H1 (cell line): Measurements from ENCODE around the gene TRAP1. TPM values are rescaled to one million over a fixed set of nuclear protein-coding genes. Genes with fewer than 3 reads are reported as not detected.

Experiments used
- CTCF ChIA-PET: fragments of 300-600 bp; sonication (Branson Sonifier 250); formaldehyde crosslinking; loops from one replicate; lab custom pipeline; 2021; ENCODE audit not compliant: partially characterized antibody; lab: Charles Lee
- POLR2A ChIA-PET: fragments of 300-600 bp; sonication (Branson Sonifier 250); formaldehyde crosslinking; loops from one replicate; lab custom pipeline; 2021; ENCODE audit warnings: inconsistent platforms; ENCODE audit not compliant: partially characterized antibody; lab: Charles Lee
- DNase-seq, 2 experiments: peaks; one replicate each; pipeline versions ENCODE4 v3.0.0 to v3.0.0-alpha.2; 2010 to 2022; ENCODE audit warnings: low spot score in 2 of 2, low read depth in 1 of 2, mixed read lengths in 1 of 2
- FAIRE-seq: peaks from 2 replicates; lab custom pipeline; 2011; peaks lifted over from hg19 to GRCh38; lab: Jason Lieb, UNC
- H2AFZ ChIP-seq: 2 replicates; pipeline ENCODE4 v1.8.1; 2012; ENCODE audit warnings: low read length, inconsistent platforms
- H2AK5ac ChIP-seq: 2 replicates; pipeline ENCODE4 v1.6.1; 2013; ENCODE audit warnings: low read depth, low read length
- H2BK120ac ChIP-seq: replicated peaks from 2 replicates; pipeline ENCODE3; 2013; ENCODE audit warnings: low read depth, low read length, inconsistent platforms
- H2BK12ac ChIP-seq: 2 replicates; pipeline ENCODE4 v1.6.1; 2013; ENCODE audit warnings: low read depth, low read length
- H2BK15ac ChIP-seq: 2 replicates; pipeline ENCODE4 v1.6.1; 2013; ENCODE audit warnings: low read length
- H2BK20ac ChIP-seq: 2 replicates; pipeline ENCODE4 v1.6.1; 2013; ENCODE audit warnings: low read length
- H2BK5ac ChIP-seq: 2 replicates; pipeline ENCODE4 v1.6.1; 2013; ENCODE audit warnings: low read depth, low read length
- H3K14ac ChIP-seq: 2 replicates; pipeline ENCODE4 v1.6.1; 2013; ENCODE audit warnings: inconsistent platforms; ENCODE audit not compliant: insufficient read length
- H3K18ac ChIP-seq: 2 replicates; pipeline ENCODE4 v1.6.1; 2013; ENCODE audit warnings: low read length; ENCODE audit errors: extremely low read depth
- H3K23ac ChIP-seq: 2 replicates; pipeline ENCODE4 v1.6.1; 2013; ENCODE audit warnings: inconsistent platforms; ENCODE audit not compliant: insufficient read length
- H3K23me2 ChIP-seq: 2 replicates; pipeline ENCODE4 v1.6.1; 2013; ENCODE audit warnings: low read depth, low read length
- H3K27ac ChIP-seq: 2 replicates; pipeline ENCODE4 v1.6.1; 2011; ENCODE audit warnings: low read depth, low read length, inconsistent platforms
- H3K27me3 ChIP-seq, 4 experiments: replicated peaks in 1 of 4; 1 replicate in 1 of 4; 2 replicates in 3 of 4; pipeline versions ENCODE4 v1.6.1 to v1.8.1; 2011 to 2013; ENCODE audit warnings: low read length in 3 of 4, mild to moderate bottlenecking in 3 of 4, inconsistent platforms in 2 of 4, mixed read lengths in 2 of 4, moderate library complexity in 1 of 4; ENCODE audit not compliant: control insufficient read depth in 3 of 4, insufficient read depth in 3 of 4; ENCODE audit errors: extremely low read depth in 1 of 4
- H3K36me3 ChIP-seq, 4 experiments: 2 replicates each; pipeline versions ENCODE4 v1.6.1 to v1.8.1; 2011 to 2013; ENCODE audit warnings: mild to moderate bottlenecking in 4 of 4, low read length in 3 of 4, moderate library complexity in 2 of 4, control low read depth in 1 of 4, inconsistent platforms in 1 of 4; ENCODE audit not compliant: insufficient read depth in 4 of 4, control insufficient read depth in 2 of 4
- H3K4ac ChIP-seq: replicated peaks from 2 replicates; pipeline ENCODE3; 2013; ENCODE audit warnings: low read length, low read depth, mixed read lengths, inconsistent platforms; ENCODE audit not compliant: insufficient read length
- H3K4me1 ChIP-seq, 4 experiments: replicated peaks in 1 of 4; 1 replicate in 1 of 4; 2 replicates in 3 of 4; pipeline versions ENCODE4 v1.6.1 to v1.8.1; 2011 to 2013; ENCODE audit warnings: low read length in 3 of 4, inconsistent platforms in 2 of 4, mixed read lengths in 1 of 4; ENCODE audit not compliant: insufficient read depth in 4 of 4, control insufficient read depth in 3 of 4
- H3K4me2 ChIP-seq, 2 experiments: 2 replicates each; pipeline versions ENCODE4 v1.6.1 to v1.8.1; 2011 to 2013; ENCODE audit warnings: low read depth in 2 of 2, low read length in 2 of 2, control low read depth in 1 of 2, inconsistent platforms in 1 of 2, mild to moderate bottlenecking in 1 of 2; ENCODE audit not compliant: insufficient read depth in 1 of 2
- H3K4me3 ChIP-seq, 4 experiments: fragments of 200-600, 300-600 bp in 1 of 4; sonication (generic), shearing (Covaris generic), sonication (Bioruptor Twin) in 1 of 4; 2 replicates each; pipeline versions ENCODE4 v1.5.1 to v1.8.1; 2011 to 2016; ENCODE audit warnings: low read length in 4 of 4, low read depth in 3 of 4, control low read depth in 2 of 4, inconsistent platforms in 2 of 4, mild to moderate bottlenecking in 2 of 4, mixed read lengths in 1 of 4, moderate library complexity in 1 of 4; ENCODE audit not compliant: insufficient read depth in 2 of 4; ENCODE audit errors: extremely low read depth in 1 of 4
- H3K56ac ChIP-seq: replicated peaks from 2 replicates; pipeline ENCODE3; 2013; ENCODE audit warnings: low read depth, mild to moderate bottlenecking, mixed read lengths, low read length, inconsistent platforms; ENCODE audit not compliant: insufficient read length
- H3K79me1 ChIP-seq: 2 replicates; pipeline ENCODE4 v1.6.1; 2013; ENCODE audit warnings: low read depth, low read length, control low read depth
- H3K79me2 ChIP-seq, 2 experiments: 2 replicates each; pipeline versions ENCODE4 v1.6.1 to v1.8.1; 2012 to 2013; ENCODE audit warnings: low read length in 2 of 2, mild to moderate bottlenecking in 2 of 2, inconsistent platforms in 1 of 2; ENCODE audit not compliant: insufficient read depth in 2 of 2, control insufficient read depth in 1 of 2
- H3K9ac ChIP-seq, 4 experiments: replicated peaks in 1 of 4; 1 replicate in 1 of 4; 2 replicates in 3 of 4; pipeline versions ENCODE4 v1.6.1 to v1.8.1; 2011 to 2013; ENCODE audit warnings: low read depth in 3 of 4, low read length in 3 of 4, control low read depth in 2 of 4, mild to moderate bottlenecking in 2 of 4, moderate library complexity in 2 of 4, inconsistent platforms in 1 of 4; ENCODE audit errors: extremely low read depth in 1 of 4
- H3K9me3 ChIP-seq, 2 experiments: 2 replicates each; pipeline versions ENCODE4 v1.6.1 to v1.8.1; 2012 to 2013; ENCODE audit warnings: mild to moderate bottlenecking in 2 of 2, moderate library complexity in 2 of 2, control low read depth in 1 of 2, inconsistent platforms in 1 of 2, low read depth in 1 of 2, low read length in 1 of 2, mixed read lengths in 1 of 2; ENCODE audit not compliant: insufficient read depth in 2 of 2
- H4K20me1 ChIP-seq, 2 experiments: replicated peaks in 1 of 2; 2 replicates each; pipeline versions ENCODE3 to v1.8.1; 2011 to 2013; ENCODE audit warnings: inconsistent platforms in 2 of 2, low read length in 2 of 2, mild to moderate bottlenecking in 1 of 2; ENCODE audit not compliant: insufficient read depth in 2 of 2, control insufficient read depth in 1 of 2
- H4K5ac ChIP-seq: 2 replicates; pipeline ENCODE4 v1.6.1; 2013; ENCODE audit warnings: low read length, low read depth, mixed read lengths, inconsistent platforms; ENCODE audit not compliant: insufficient read length
- H4K8ac ChIP-seq: 2 replicates; pipeline ENCODE4 v1.8.0; 2013; ENCODE audit warnings: mild to moderate bottlenecking, moderate library complexity, low read length, inconsistent platforms; ENCODE audit not compliant: insufficient read depth; ENCODE audit errors: extremely low read depth
- H4K91ac ChIP-seq: replicated peaks from 2 replicates; pipeline ENCODE3; 2013; ENCODE audit warnings: low read length, mixed read lengths, inconsistent platforms; ENCODE audit not compliant: insufficient read length
- CREB1 ChIP-seq: IDR thresholded peaks from 2 replicates; pipeline ENCODE4 v1.6.1; 2012; ENCODE audit warnings: inconsistent platforms
- FOSL1 ChIP-seq: IDR thresholded peaks from 2 replicates; pipeline ENCODE4 v1.6.1; 2011; ENCODE audit warnings: mild to moderate bottlenecking, low read depth, low read length, moderate library complexity; ENCODE audit not compliant: insufficient read depth
- HDAC2 ChIP-seq, 2 experiments: fragments of 300-600 bp in 1 of 2; sonication (generic) in 1 of 2; IDR thresholded peaks; 2 replicates each; pipeline ENCODE4 v1.6.1; 2011 to 2012; ENCODE audit warnings: low read depth in 2 of 2, low read length in 2 of 2, mild to moderate bottlenecking in 2 of 2, moderate library complexity in 2 of 2, borderline replicate concordance in 1 of 2, inconsistent platforms in 1 of 2
- JUND ChIP-seq: IDR thresholded peaks from 2 replicates; pipeline ENCODE4 v1.6.1; 2011; ENCODE audit warnings: mild to moderate bottlenecking, improper control_type of control experiment, low read length
- WGBS, 2 experiments: shearing (Covaris generic) in 1 of 2; methylation state at CpG; one replicate each; pipeline versions ENCODE4 v1.1.6 to v1.1.7; 2013 to 2015; ENCODE audit warnings: low lambda C conversion rate in 2 of 2, mixed read lengths in 2 of 2, inconsistent platforms in 1 of 2, low coverage in 1 of 2, missing lambda C conversion rate in 1 of 2; ENCODE audit not compliant: insufficient replicate concordance in 2 of 2, insufficient coverage in 1 of 2, insufficient read length in 1 of 2; ENCODE audit errors: extremely low coverage in 1 of 2, missing lambda C conversion rate in 1 of 2; 5-methylcytosine and 5-hydroxymethylcytosine counted together
- polyA plus RNA-seq, 7 experiments: library from polyadenylated mRNA; depleted of rRNA in 3 of 7; stranded (reverse) in 5 of 7; unstranded in 2 of 7; fragments of >200 nt in 5 of 7; fragments of 200-250 nt in 2 of 7; gene quantifications; 1 replicate in 5 of 7; 2 replicates in 1 of 7; 4 replicates in 1 of 7; pipeline versions ENCODE4 v1.2.1 to v1.2.3, GENCODE V29; 2011 to 2013; ENCODE audit warnings: missing spikeins in 2 of 7, mixed read lengths in 2 of 7
- total RNA-seq: library from RNA; stranded (reverse); fragmentation: NEBNext Ultra II Directional; extraction: Animal tissue kit (Norgen Biotek cat#: 25700); gene quantifications from 2 replicates; pipeline ENCODE4 v1.2.1, GENCODE V29; 2021

The TRAP1 gene
- total and polyA plus RNA-seq, 2 of the 8 experiments (the other 6 are each of a cell fraction or from before 2014, with no cell fraction given), result 215 to 283 TPM

DNA sequence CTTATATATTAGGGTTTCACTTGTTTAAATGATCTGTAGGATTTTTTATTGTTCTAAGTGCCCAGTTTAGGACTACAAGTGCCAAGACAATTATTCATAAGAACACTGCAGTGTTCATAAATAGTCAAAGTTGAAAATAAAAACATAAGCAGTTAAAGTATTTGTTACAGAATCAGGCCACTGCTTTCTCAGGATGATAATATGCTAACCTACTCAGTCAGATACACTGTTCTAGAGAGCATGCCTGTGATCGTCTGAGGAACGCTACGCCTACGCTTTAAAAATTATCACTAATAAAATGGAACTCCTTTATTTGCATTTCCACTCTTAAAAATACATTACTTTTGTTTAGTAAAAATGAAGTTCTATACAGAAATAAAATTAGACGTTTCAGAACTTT lies 37.4 kb upstream of the TRAP1 start:
- no peak overlapping the region for H2BK5ac ChIP-seq
- peaks cover 2 to 3% of the 10 kb centered on the region in 2 experiments for H4K20me1 ChIP-seq
- no peak overlapping the region for H3K4ac ChIP-seq
- no peak overlapping the region for H2AFZ ChIP-seq
- H3K14ac ChIP-seq, result no peak overlapping the region
- no peaks in the 10 kb centered on the region for H3K23me2 ChIP-seq
- no peak for DNase-seq
- H2BK15ac ChIP-seq, result no peak overlapping the region
- no peak overlapping the region for H4K8ac ChIP-seq
- H3K27ac ChIP-seq, result no peak overlapping the region
- no peaks in the 10 kb centered on the region for H3K27me3 ChIP-seq
- WGBS, 2 experiments, result 90% methylated on average over 5 of the region's 5 CpGs; no CpG with 5 or more reads in 1 of the 2 experiments
- H3K9me3 ChIP-seq, result no peaks in the 10 kb centered on the region
- TF ChIP-seq FOSL1, result no peak
- TF ChIP-seq HDAC2 (IDR thresholded peaks at IDR 0.05; ENCODE audit: borderline replicate concordance in 1 of 2, low read depth in 2 of 2, low read length in 2 of 2), result no peak
- TF ChIP-seq JUND, result no peak
- TF ChIP-seq CREB1, result no peak
- ChIA-PET POLR2A (no interaction called here), CTCF (no interaction called here)
- H2BK12ac ChIP-seq, result no peak overlapping the region
- H3K4me3 ChIP-seq, result no peak overlapping the region
- H3K4me1 ChIP-seq, result no peaks in the 10 kb centered on the region
- no peak overlapping the region for H4K91ac ChIP-seq
- no peaks in the 10 kb centered on the region for H3K79me1 ChIP-seq
- no peak overlapping the region for H2BK20ac ChIP-seq
- H3K18ac ChIP-seq, result no peak overlapping the region
- no peak overlapping the region for H3K9ac ChIP-seq
- no peak overlapping the region for H4K5ac ChIP-seq
- no peak overlapping the region for H2BK120ac ChIP-seq
- FAIRE-seq, result no peak
- H3K23ac ChIP-seq, result no peak overlapping the region
- H3K36me3 ChIP-seq, result peaks cover 8 to 31% (median 18%) of the 10 kb centered on the region in 4 experiments
- no peak overlapping the region for H3K4me2 ChIP-seq
- no peak overlapping the region for H2AK5ac ChIP-seq
- no peaks in the 10 kb centered on the region for H3K79me2 ChIP-seq
- H3K56ac ChIP-seq, result no peak overlapping the region
